ENCODE results near the gene SPNS1.

Gene SPNS1

GRCh38 chr16:29009050-29009837, 34.7 kb downstream of the SPNS1 start:
- DNase-seq (ENCODE audit: low read depth, low spot score) = no peak
- H3K4me3 ChIP-seq = no peak overlapping the region
- no peak overlapping the region for H3K9ac ChIP-seq (ENCODE audit: insufficient read length)
- TF ChIP-seq EZH2 (IDR thresholded peaks at IDR 0.05) (no peak), POLR2AphosphoS5 (IDR thresholded peaks at IDR 0.05; ENCODE audit: borderline replicate concordance, low read depth, low read length) (no peak), FOXP2 (optimal IDR thresholded peaks at IDR 0.05; ENCODE audit: control extremely low read depth, extremely low read length, insufficient read depth) (no peak)
- H3K27ac ChIP-seq = no peak overlapping the region
- H3K36me3 ChIP-seq (ENCODE audit: insufficient read depth, low read length) = no peaks in the 10 kb centered on the region
- no peaks in the 10 kb centered on the region for H3K9me3 ChIP-seq (ENCODE audit: low read depth, low read length)

DNA sequence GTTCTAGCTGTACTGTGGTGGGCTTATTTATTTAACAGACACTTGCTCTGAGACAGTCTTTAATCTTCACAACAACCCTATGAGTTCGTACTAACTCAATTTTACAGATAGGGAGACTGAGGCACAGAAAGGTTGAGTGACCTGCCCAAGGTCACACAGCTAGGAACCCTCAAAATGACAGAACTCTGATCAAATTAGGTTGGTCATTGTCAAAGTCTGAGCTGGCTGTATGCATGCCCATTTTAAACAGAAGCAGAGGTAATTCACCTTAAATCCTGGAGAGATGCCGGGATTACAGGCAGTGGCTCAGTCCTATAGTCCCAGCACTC, 35.2 kb downstream of the SPNS1 start:
- Histone ChIP-seq H3K9ac (ENCODE audit: insufficient read length) (no peak overlapping the region), H3K36me3 (ENCODE audit: insufficient read depth, low read length) (no peaks in the 10 kb centered on the region), H3K4me3 (no peak overlapping the region), H3K27ac (no peak overlapping the region), H3K9me3 (ENCODE audit: low read depth, low read length) (no peaks in the 10 kb centered on the region)
- TF ChIP-seq FOXP2 (optimal IDR thresholded peaks at IDR 0.05; ENCODE audit: control extremely low read depth, extremely low read length, insufficient read depth) (no peak), EZH2 (IDR thresholded peaks at IDR 0.05) (no peak), POLR2AphosphoS5 (IDR thresholded peaks at IDR 0.05; ENCODE audit: borderline replicate concordance, low read depth, low read length) (no peak)
- no peak for DNase-seq (ENCODE audit: low read depth, low spot score)

DNA sequence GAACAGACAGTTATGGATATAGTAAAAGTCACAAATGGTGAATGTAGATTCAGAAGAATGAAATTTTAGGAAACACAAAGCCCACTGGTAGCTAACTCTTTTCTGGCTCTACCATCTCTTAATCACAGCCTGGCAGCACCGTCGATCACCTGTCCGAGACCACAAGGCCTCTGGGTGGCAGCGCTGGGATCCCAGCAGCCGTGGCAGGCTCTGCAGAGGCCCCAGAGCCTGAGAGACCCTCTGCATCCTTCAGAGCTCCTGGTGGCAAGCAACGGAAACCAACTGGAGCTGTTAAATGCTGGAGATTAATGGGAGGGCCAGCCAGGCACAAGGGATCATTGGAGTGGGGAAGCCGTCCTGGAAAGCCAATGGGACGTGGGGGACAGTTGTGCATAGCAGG, 36.5 kb downstream of the SPNS1 start:
- no peak for TF ChIP-seq POLR2AphosphoS5 (IDR thresholded peaks at IDR 0.05; ENCODE audit: borderline replicate concordance, low read depth, low read length)
- TF ChIP-seq EZH2 (IDR thresholded peaks at IDR 0.05) = no peak
- TF ChIP-seq FOXP2 (optimal IDR thresholded peaks at IDR 0.05; ENCODE audit: control extremely low read depth, extremely low read length, insufficient read depth) = no peak
- no peak overlapping the region for H3K27ac ChIP-seq
- no peak overlapping the region for H3K4me3 ChIP-seq
- no peak for DNase-seq (ENCODE audit: low read depth, low spot score)
- no peaks in the 10 kb centered on the region for H3K36me3 ChIP-seq (ENCODE audit: insufficient read depth, low read length)
- no peaks in the 10 kb centered on the region for H3K9me3 ChIP-seq (ENCODE audit: low read depth, low read length)
- no peak overlapping the region for H3K9ac ChIP-seq (ENCODE audit: insufficient read length)

DNA sequence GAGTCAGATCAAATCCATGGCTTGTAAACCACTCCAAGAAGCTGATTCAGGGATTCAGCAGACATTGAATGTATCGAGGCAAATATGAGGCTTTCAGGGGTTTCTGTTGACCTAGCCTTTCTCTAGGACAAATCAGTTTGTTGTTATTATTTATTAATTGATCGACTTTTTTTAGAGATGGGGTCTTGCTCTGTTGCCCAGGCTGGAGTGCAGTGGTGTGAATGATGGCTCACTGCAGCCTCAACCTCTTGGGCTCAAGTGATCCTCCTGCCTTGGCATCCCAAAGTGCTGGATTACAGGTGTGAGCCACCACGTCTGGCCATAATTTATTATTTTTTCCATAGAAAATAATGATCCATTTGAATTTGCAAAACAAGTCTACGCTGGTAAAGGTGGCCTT, 37.3 kb downstream of the SPNS1 start:
- Histone ChIP-seq H3K36me3 (ENCODE audit: insufficient read depth, low read length) (no peaks in the 10 kb centered on the region), H3K9ac (ENCODE audit: insufficient read length) (no peak overlapping the region), H3K27ac (no peak overlapping the region), H3K9me3 (ENCODE audit: low read depth, low read length) (no peaks in the 10 kb centered on the region), H3K4me3 (no peak overlapping the region)
- no peak for TF ChIP-seq EZH2 (IDR thresholded peaks at IDR 0.05)
- TF ChIP-seq POLR2AphosphoS5 (IDR thresholded peaks at IDR 0.05; ENCODE audit: borderline replicate concordance, low read depth, low read length) = no peak
- no peak for TF ChIP-seq FOXP2 (optimal IDR thresholded peaks at IDR 0.05; ENCODE audit: control extremely low read depth, extremely low read length, insufficient read depth)
- no peak for DNase-seq (ENCODE audit: low read depth, low spot score)

- H3K27ac ChIP-seq = no peak overlapping the region
- no peaks in the 10 kb centered on the region for H3K9me3 ChIP-seq (ENCODE audit: low read depth, low read length)
- no peak overlapping the region for H3K9ac ChIP-seq (ENCODE audit: insufficient read length)
- DNase-seq (ENCODE audit: low read depth, low spot score) = no peak
- no peak overlapping the region for H3K4me3 ChIP-seq
- TF ChIP-seq FOXP2 (optimal IDR thresholded peaks at IDR 0.05; ENCODE audit: control extremely low read depth, extremely low read length, insufficient read depth) = no peak
- TF ChIP-seq POLR2AphosphoS5 (IDR thresholded peaks at IDR 0.05; ENCODE audit: borderline replicate concordance, low read depth, low read length) = no peak
- no peak for TF ChIP-seq EZH2 (IDR thresholded peaks at IDR 0.05)
- no peaks in the 10 kb centered on the region for H3K36me3 ChIP-seq (ENCODE audit: insufficient read depth, low read length)
Observed at GRCh38 chr16:29012913-29013553, 38.5 kb downstream of the SPNS1 start.

- no peak for DNase-seq (ENCODE audit: low read depth, low spot score)
- H3K9me3 ChIP-seq (ENCODE audit: low read depth, low read length) = no peaks in the 10 kb centered on the region
- TF ChIP-seq EZH2 (IDR thresholded peaks at IDR 0.05) (no peak), POLR2AphosphoS5 (IDR thresholded peaks at IDR 0.05; ENCODE audit: borderline replicate concordance, low read depth, low read length) (no peak), FOXP2 (optimal IDR thresholded peaks at IDR 0.05; ENCODE audit: control extremely low read depth, extremely low read length, insufficient read depth) (no peak)
- H3K27ac ChIP-seq = no peak overlapping the region
- H3K9ac ChIP-seq (ENCODE audit: insufficient read length) = no peak overlapping the region
- no peaks in the 10 kb centered on the region for H3K36me3 ChIP-seq (ENCODE audit: insufficient read depth, low read length)
- H3K4me3 ChIP-seq = no peak overlapping the region
Observed at GRCh38 chr16:29014561-29015069, 40.0 kb downstream of the SPNS1 start.

- TF ChIP-seq POLR2AphosphoS5 (IDR thresholded peaks at IDR 0.05; ENCODE audit: borderline replicate concordance, low read depth, low read length) (no peak), FOXP2 (optimal IDR thresholded peaks at IDR 0.05; ENCODE audit: control extremely low read depth, extremely low read length, insufficient read depth) (no peak), EZH2 (IDR thresholded peaks at IDR 0.05) (no peak)
- Histone ChIP-seq H3K27ac (no peak overlapping the region), H3K36me3 (ENCODE audit: insufficient read depth, low read length) (no peaks in the 10 kb centered on the region), H3K9ac (ENCODE audit: insufficient read length) (no peak overlapping the region), H3K9me3 (ENCODE audit: low read depth, low read length) (no peaks in the 10 kb centered on the region), H3K4me3 (no peak overlapping the region)
- DNase-seq (ENCODE audit: low read depth, low spot score) = no peak
Observed at GRCh38 chr16:29022196-29022595, 47.6 kb downstream of the SPNS1 start.

- no peaks in the 10 kb centered on the region for H3K36me3 ChIP-seq (ENCODE audit: insufficient read depth, low read length)
- no peaks in the 10 kb centered on the region for H3K9me3 ChIP-seq (ENCODE audit: low read depth, low read length)
- DNase-seq (ENCODE audit: low read depth, low spot score) = no peak
- no peak overlapping the region for H3K4me3 ChIP-seq
- H3K27ac ChIP-seq = no peak overlapping the region
- TF ChIP-seq EZH2 (IDR thresholded peaks at IDR 0.05) (no peak), POLR2AphosphoS5 (IDR thresholded peaks at IDR 0.05; ENCODE audit: borderline replicate concordance, low read depth, low read length) (no peak), FOXP2 (optimal IDR thresholded peaks at IDR 0.05; ENCODE audit: control extremely low read depth, extremely low read length, insufficient read depth) (no peak)
- H3K9ac ChIP-seq (ENCODE audit: insufficient read length) = no peak overlapping the region
Observed at GRCh38 chr16:29023279-29024277, 49.0 kb downstream of the SPNS1 start.
